MM.1S (cell line): ENCODE measurements around the gene RAB40AL.
A peak's percentile ranks its signal among the peaks of the same experiment; 100 is the strongest.
"Not testable (repeated sequence)": the region's sequence is repeated elsewhere in the genome, so short reads cannot be mapped to it uniquely, and the experiment has no call there.

Experiments used
- DNase-seq: peaks from one replicate; pipeline ENCODE4 v3.0.0-alpha.2; 2015
- H2AFZ ChIP-seq: fragments of 300-600 bp; sonication (generic); 2 replicates; pipeline ENCODE4 v1.6.0; 2016; ENCODE audit warnings: antibody characterized with exemption, low read length
- H3F3A ChIP-seq: fragments of 300-600 bp; sonication (generic); 2 replicates; pipeline ENCODE4 v1.6.1; 2016; ENCODE audit warnings: mild to moderate bottlenecking, antibody characterized with exemption, low read length, moderate library complexity, mixed read lengths; ENCODE audit not compliant: insufficient read depth
- H3K27ac ChIP-seq: fragments of 300-600 bp; sonication (generic); 2 replicates; pipeline ENCODE4 v1.5.1; 2016; ENCODE audit warnings: mild to moderate bottlenecking, low read length
- H3K27me3 ChIP-seq: fragments of 300-600 bp; sonication (generic); replicated peaks from 2 replicates; pipeline ENCODE4 v1.6.0; 2016; ENCODE audit warnings: low read length; ENCODE audit not compliant: insufficient read depth
- H3K36me3 ChIP-seq: fragments of 300-600 bp; sonication (generic); replicated peaks from 2 replicates; pipeline ENCODE4 v1.6.1; 2016; ENCODE audit warnings: mild to moderate bottlenecking, low read length, mixed read lengths; ENCODE audit not compliant: insufficient read depth
- H3K4me1 ChIP-seq: fragments of 300-600 bp; sonication (generic); 2 replicates; pipeline ENCODE4 v1.6.1; 2016; ENCODE audit warnings: low read length, mixed read lengths
- H3K4me2 ChIP-seq: fragments of 300-600 bp; sonication (generic); 2 replicates; pipeline ENCODE4 v1.6.0; 2016; ENCODE audit warnings: low read depth, low read length
- H3K4me3 ChIP-seq: fragments of 300-600 bp; sonication (generic); 2 replicates; pipeline ENCODE4 v1.5.1; 2016; ENCODE audit warnings: low read length, mixed read lengths
- H3K79me2 ChIP-seq: fragments of 300-600 bp; sonication (generic); 2 replicates; pipeline ENCODE4 v1.6.1; 2016; ENCODE audit warnings: mixed run types, low read length, mixed read lengths
- H3K9ac ChIP-seq: fragments of 300-600 bp; sonication (generic); 2 replicates; pipeline ENCODE4 v1.6.1; 2016; ENCODE audit warnings: low read length, mixed read lengths
- H3K9me2 ChIP-seq: fragments of 300-600 bp; sonication (generic); replicated peaks from 2 replicates; pipeline ENCODE4 v1.6.1; 2016; ENCODE audit warnings: mild to moderate bottlenecking, low read length, mixed read lengths; ENCODE audit not compliant: insufficient read depth
- H3K9me3 ChIP-seq: fragments of 300-600 bp; sonication (generic); replicated peaks from 2 replicates; pipeline ENCODE4 v1.6.1; 2016; ENCODE audit warnings: mild to moderate bottlenecking, low read length, mixed read lengths; ENCODE audit not compliant: insufficient read depth
- H4K20me1 ChIP-seq: fragments of 300-600 bp; sonication (generic); 2 replicates; pipeline ENCODE4 v1.6.1; 2016; ENCODE audit warnings: mild to moderate bottlenecking, low read length, moderate library complexity, mixed read lengths; ENCODE audit not compliant: insufficient read depth
- CTCF ChIP-seq: fragments of 300-600 bp; sonication (generic); IDR thresholded peaks from 2 replicates; pipeline ENCODE4 v1.5.1; 2016; ENCODE audit warnings: antibody characterized with exemption, low read length, mixed read lengths
- EZH2 ChIP-seq: fragments of 300-600 bp; sonication (generic); optimal IDR thresholded peaks from 2 replicates; pipeline ENCODE3; 2017; ENCODE audit warnings: low read depth, mild to moderate bottlenecking, antibody characterized with exemption, low read length, mixed read lengths
- EZH2phosphoT487 ChIP-seq: fragments of 300-600 bp; sonication (generic); IDR thresholded peaks from 2 replicates; pipeline ENCODE4 v1.6.1; 2018; ENCODE audit warnings: antibody characterized with exemption, low read length

The RAB40AL gene

GRCh38 chrX:102936972-102937371 is at the start of gene RAB40AL:
Gene RAB40AL (plus strand): TSS chrX:102937272. CDS start chrX:102937319, 47 bp downstream.
- not testable (repeated sequence) for H3K4me3 ChIP-seq, DNase-seq, H3K4me2 ChIP-seq, H3F3A ChIP-seq, H4K20me1 ChIP-seq, H3K9ac ChIP-seq, H3K9me3 ChIP-seq, H3K27ac ChIP-seq, H3K79me2 ChIP-seq, H3K9me2 ChIP-seq, H2AFZ ChIP-seq, H3K27me3 ChIP-seq, H3K36me3 ChIP-seq, H3K4me1 ChIP-seq

GRCh38 chrX:102887687-102888086 is 49.4 kb upstream of the RAB40AL start:
- no peaks in the 10 kb centered on the region for H3K27me3 ChIP-seq
- H3K79me2 ChIP-seq = no peaks in the 10 kb centered on the region
- no peak overlapping the region for H3K4me3 ChIP-seq
- no peak for DNase-seq
- no peak overlapping the region for H2AFZ ChIP-seq
- H3K27ac ChIP-seq = no peak overlapping the region
- no peaks in the 10 kb centered on the region for H4K20me1 ChIP-seq
- H3K9me3 ChIP-seq = no peaks in the 10 kb centered on the region
- H3K4me1 ChIP-seq = no peaks in the 10 kb centered on the region
- H3K36me3 ChIP-seq = no peaks in the 10 kb centered on the region
- TF ChIP-seq EZH2 = no peak
- H3K9me2 ChIP-seq = no peaks in the 10 kb centered on the region
- no peak overlapping the region for H3K4me2 ChIP-seq
- no peaks in the 10 kb centered on the region for H3F3A ChIP-seq
- H3K9ac ChIP-seq = no peak overlapping the region

- H3K4me3 ChIP-seq = no peak overlapping the region
- DNase-seq = no peak
- H3F3A ChIP-seq = no peaks in the 10 kb centered on the region
- H3K9ac ChIP-seq = no peak overlapping the region
- no peaks in the 10 kb centered on the region for H4K20me1 ChIP-seq
- H3K9me2 ChIP-seq = no peaks in the 10 kb centered on the region
- no peak overlapping the region for H3K4me2 ChIP-seq
- no peaks in the 10 kb centered on the region for H3K27me3 ChIP-seq
- H3K36me3 ChIP-seq = no peaks in the 10 kb centered on the region
- TF ChIP-seq CTCF (no peak), EZH2phosphoT487 (no peak), EZH2 (no peak)
- H3K79me2 ChIP-seq = no peaks in the 10 kb centered on the region
- no peak overlapping the region for H2AFZ ChIP-seq
- no peak overlapping the region for H3K27ac ChIP-seq
- no peaks in the 10 kb centered on the region for H3K9me3 ChIP-seq
- no peaks in the 10 kb centered on the region for H3K4me1 ChIP-seq
Measured at GRCh38 chrX:102892103-102892502, 45.0 kb upstream of the RAB40AL start.

GRCh38 chrX:102899940-102900916 is 36.8 kb upstream of the RAB40AL start:
- H3K4me2 ChIP-seq = no peak overlapping the region
- H3K9ac ChIP-seq = no peak overlapping the region
- H2AFZ ChIP-seq = no peak overlapping the region
- H3K79me2 ChIP-seq = no peaks in the 10 kb centered on the region
- no peak overlapping the region for H3K4me3 ChIP-seq
- no peaks in the 10 kb centered on the region for H3K9me2 ChIP-seq
- H3K27ac ChIP-seq = no peak overlapping the region
- TF ChIP-seq CTCF (peak; percentile 72), EZH2phosphoT487 (no peak)
- 0 out of 2 replicates have a peak, but pooled peaks cover 3% of the 10 kb centered on the region for H3F3A ChIP-seq
- no peaks in the 10 kb centered on the region for H3K36me3 ChIP-seq
- H3K9me3 ChIP-seq = no peaks in the 10 kb centered on the region
- DNase-seq = peak; percentile 63
- no peaks in the 10 kb centered on the region for H3K27me3 ChIP-seq
- H3K4me1 ChIP-seq = no peaks in the 10 kb centered on the region
- no peaks in the 10 kb centered on the region for H4K20me1 ChIP-seq
